LNCAP (cell line): Measurements from ENCODE around the gene SNRNP200.

Experiments used
- TF ChIP-seq, protein P1 (sequence below): fragments of 450-650 bp; IDR thresholded peaks from 2 replicates; pipeline ENCODE4 v1.5.1; 2017; ENCODE audit warnings: mild to moderate bottlenecking

The SNRNP200 gene

DNA sequence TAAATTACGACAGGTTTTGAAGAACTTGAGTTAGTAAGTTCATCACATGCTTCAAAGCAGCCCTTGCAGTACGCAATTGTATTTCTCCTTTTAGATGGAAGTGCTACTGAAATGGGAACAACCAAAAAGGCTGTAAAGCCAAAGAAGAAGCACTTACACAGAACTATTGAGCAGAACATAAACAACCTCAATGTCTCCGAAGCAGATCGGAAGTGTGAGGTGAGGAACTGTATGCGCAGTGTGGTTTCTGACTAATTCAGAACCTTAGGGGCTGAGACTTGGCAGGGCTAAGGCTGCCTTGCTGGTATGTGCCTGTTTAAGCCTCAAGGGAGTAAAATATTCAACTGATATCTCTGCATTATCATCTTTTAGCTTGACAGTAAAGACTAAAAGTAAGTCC, 38.7 kb upstream of the SNRNP200 start:
- TF ChIP-seq, protein P1, sequence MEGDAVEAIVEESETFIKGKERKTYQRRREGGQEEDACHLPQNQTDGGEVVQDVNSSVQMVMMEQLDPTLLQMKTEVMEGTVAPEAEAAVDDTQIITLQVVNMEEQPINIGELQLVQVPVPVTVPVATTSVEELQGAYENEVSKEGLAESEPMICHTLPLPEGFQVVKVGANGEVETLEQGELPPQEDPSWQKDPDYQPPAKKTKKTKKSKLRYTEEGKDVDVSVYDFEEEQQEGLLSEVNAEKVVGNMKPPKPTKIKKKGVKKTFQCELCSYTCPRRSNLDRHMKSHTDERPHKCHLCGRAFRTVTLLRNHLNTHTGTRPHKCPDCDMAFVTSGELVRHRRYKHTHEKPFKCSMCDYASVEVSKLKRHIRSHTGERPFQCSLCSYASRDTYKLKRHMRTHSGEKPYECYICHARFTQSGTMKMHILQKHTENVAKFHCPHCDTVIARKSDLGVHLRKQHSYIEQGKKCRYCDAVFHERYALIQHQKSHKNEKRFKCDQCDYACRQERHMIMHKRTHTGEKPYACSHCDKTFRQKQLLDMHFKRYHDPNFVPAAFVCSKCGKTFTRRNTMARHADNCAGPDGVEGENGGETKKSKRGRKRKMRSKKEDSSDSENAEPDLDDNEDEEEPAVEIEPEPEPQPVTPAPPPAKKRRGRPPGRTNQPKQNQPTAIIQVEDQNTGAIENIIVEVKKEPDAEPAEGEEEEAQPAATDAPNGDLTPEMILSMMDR: no peak

DNA sequence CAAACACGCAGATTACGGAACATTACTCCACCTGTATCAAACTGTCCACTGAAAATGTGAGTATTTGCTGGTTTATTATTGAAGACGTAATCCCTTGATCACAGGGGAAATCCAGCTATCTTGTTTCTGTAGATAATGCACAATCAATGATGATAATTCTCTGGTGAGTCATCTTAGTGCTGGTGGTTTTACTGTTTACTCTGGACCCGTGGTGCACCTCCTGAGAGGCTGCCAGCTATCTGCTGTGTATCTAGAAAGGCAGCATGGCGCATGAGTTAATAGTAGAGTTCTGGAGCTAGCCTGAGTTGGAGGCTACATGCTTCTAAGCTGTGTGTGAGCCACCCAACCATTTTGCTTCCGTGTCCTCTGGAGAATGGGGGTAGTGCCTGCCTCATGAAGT, 36.7 kb upstream of the SNRNP200 start:
- TF ChIP-seq, protein P1: no peak

DNA sequence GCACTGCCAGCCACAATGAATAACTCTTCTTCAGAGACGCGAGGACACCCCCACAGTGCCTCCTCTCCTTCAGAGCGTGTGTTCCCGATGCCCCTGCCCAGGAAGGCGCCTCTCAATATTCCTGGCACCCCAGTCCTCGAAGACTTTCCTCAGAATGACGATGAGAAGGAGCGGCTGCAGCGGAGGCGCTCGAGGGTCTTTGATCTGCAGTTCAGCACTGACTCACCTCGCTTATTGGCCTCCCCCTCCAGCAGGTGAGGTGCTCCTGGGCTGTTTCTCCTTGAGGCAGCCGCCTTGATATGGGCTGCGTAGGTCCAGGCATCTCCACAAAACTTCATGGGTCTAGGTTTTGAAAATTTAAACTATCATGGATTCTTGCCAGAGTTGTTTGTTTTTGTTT, 36.3 kb upstream of the SNRNP200 start:
- TF ChIP-seq, protein P1: no peak

DNA sequence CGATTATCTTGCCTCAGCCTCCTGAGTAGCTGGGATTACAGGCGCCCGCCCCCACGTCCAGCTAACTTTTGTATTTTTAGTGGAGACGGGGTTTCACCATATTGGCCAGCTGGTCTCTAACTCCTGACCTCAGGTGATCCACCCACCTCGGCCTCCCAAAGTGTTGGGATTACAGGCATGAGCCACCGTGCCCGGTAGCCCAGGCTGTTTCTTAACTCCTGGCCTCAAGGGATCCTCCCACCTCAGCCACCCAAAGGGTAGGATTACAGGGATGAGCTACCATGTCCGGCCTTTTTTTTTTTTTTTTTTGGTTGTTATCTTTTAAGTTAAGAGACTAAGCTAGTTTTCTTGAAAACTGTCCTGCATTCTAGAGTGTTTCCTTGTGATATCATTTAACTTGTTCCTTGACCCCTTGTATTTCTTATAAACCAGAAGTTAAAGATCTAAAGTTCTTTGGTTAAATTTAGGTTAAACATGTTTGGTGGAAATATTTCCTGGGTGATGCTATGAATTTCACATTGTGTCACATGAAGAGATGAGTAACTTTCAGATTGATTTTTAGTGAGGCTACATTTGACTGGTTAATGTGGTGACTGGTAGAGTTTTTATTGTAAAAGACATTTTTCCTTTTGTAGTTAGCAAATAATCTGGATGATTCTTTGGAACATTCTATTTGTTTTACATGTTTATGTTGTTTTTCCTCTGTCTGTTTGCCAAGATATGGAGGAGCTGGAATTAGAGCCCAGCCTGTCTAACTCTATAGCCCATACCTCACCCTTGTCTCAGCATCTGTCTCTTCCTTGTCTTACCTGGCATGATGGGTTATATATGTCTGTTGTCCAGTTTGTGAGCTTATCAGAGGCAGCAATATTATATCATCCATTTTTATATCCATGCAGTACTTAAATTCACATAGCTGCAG, 35.4 kb upstream of the SNRNP200 start:
- TF ChIP-seq, protein P1: no peak

DNA sequence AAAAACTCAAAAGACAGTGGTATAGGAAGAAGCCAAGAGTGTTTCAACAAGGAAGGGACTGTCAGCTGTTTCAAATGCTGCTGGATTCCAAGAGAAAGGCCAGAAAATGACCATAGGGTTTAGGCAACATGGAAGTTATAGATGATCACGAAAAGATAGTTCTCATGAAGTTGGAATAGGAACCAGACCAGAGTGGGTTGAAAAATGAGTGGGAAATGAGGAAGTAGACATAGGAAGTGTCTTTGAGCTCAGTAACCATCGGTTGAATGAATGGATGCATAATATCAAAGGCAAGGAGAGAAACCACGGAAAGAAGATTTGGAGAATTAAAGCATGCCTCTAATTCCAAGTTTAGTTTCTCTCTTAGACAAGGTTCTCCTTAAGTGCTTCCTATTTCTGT, 31.5 kb upstream of the SNRNP200 start:
- TF ChIP-seq, protein P1: no peak

DNA sequence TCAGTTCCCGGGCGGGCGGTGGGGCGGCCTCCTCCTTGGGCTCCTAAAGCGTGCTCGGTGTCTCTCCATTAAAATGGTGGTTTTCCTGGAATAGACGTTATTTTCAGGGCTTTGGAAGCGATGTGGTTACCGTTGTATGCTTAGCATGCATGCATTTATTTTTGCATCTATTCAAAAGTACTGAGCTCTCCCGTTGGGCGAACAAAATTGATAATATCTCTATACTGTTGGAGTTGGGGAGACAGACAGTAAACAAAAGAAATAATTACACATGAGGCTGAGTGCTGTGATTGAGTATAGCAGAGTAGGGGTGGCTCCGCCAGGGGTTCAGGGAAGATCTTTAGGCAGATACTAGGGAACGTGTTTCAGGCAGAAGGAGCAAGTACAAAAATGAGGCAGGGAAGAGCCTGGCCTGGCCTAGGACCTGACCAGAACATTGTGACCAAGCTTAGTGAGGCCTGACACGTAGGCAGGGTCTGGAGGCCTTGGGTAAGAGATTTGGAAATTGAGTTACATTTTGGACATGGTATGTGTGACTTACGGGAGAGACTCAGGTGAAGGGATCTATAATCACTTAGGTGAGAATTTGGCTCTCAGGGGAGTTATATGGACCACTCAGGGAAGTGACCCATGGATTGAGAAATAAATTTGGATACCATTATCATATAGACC, 30.9 kb upstream of the SNRNP200 start:
- TF ChIP-seq, protein P1: no peak

DNA sequence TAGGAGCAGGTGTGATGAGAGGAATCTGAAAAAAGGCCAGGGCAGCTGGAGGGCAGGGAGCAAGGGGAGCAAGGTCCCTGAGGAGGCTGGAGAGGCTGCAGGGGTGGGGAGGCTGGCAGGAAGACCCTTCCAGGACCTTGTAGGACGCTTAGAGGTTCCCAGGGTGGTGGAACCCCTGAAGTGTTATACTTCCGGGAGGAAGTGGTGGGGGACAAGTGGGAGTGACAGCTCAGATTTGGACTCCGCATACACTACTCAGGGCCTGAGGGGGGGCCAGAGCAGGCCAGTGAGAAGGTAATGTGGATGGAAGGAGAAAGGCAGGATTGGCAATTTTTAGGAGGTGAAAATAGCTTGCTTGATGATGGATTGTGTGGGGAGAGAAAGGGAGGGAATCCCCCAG, 28.4 kb upstream of the SNRNP200 start:
- TF ChIP-seq, protein P1: no peak
